Endodermal cell (in vitro differentiated cells): Measurements from ENCODE around the gene CDCA3. TPM values are rescaled to one million over a fixed set of nuclear protein-coding genes. Genes with fewer than 3 reads are reported as not detected.

ENCODE experiments used
- DNase-seq: peaks from one replicate; pipeline ENCODE4 v3.0.0-alpha.2; 2017
- H3K27ac ChIP-seq: 2 replicates; pipeline ENCODE4 v1.5.1; 2013; ENCODE audit warnings: mild to moderate bottlenecking, low read depth, low read length, moderate library complexity
- H3K27me3 ChIP-seq: 2 replicates; pipeline ENCODE4 v1.6.1; 2013; ENCODE audit warnings: mild to moderate bottlenecking, low read length, moderate library complexity; ENCODE audit not compliant: insufficient read depth, control insufficient read depth, poor library complexity, severe bottlenecking
- H3K36me3 ChIP-seq: 2 replicates; pipeline ENCODE4 v1.7.0; 2013; ENCODE audit warnings: mild to moderate bottlenecking, low read length, moderate library complexity; ENCODE audit not compliant: control insufficient read depth, insufficient read depth
- H3K4me1 ChIP-seq: one replicate; pipeline ENCODE4 v1.7.0; 2013; ENCODE audit warnings: low read length; ENCODE audit not compliant: control insufficient read depth, insufficient read depth
- H3K4me3 ChIP-seq: 2 replicates; pipeline ENCODE4 v1.5.1; 2013; ENCODE audit warnings: mild to moderate bottlenecking, low read length, moderate library complexity
- H3K9ac ChIP-seq: 2 replicates; pipeline ENCODE4 v1.6.1; 2013; ENCODE audit warnings: mild to moderate bottlenecking, low read length, moderate library complexity; ENCODE audit not compliant: poor library complexity, severe bottlenecking; ENCODE audit errors: extremely low read depth
- H3K9me3 ChIP-seq: 2 replicates; pipeline ENCODE4 v1.6.1; 2013; ENCODE audit warnings: mild to moderate bottlenecking, low read length, moderate library complexity; ENCODE audit not compliant: control insufficient read depth
- H3K27ac Mint-ChIP-seq: 2 replicates; pipeline ENCODE4 v1.8.0; 2020; ENCODE audit warnings: mixed read lengths
- H3K27me3 Mint-ChIP-seq: 2 replicates; pipeline ENCODE4 v1.8.0; 2021; ENCODE audit warnings: mild to moderate bottlenecking, mixed read lengths; ENCODE audit not compliant: insufficient read depth
- H3K36me3 Mint-ChIP-seq: 2 replicates; pipeline ENCODE4 v1.8.0; 2020; ENCODE audit warnings: low read depth, mixed read lengths
- H3K4me1 Mint-ChIP-seq: 2 replicates; pipeline ENCODE4 v1.8.0; 2020; ENCODE audit warnings: mixed read lengths
- H3K4me3 Mint-ChIP-seq: 2 replicates; pipeline ENCODE4 v1.8.0; 2020; ENCODE audit warnings: mild to moderate bottlenecking, moderate library complexity, mixed read lengths
- H3K9me3 Mint-ChIP-seq: 2 replicates; pipeline ENCODE4 v1.8.0; 2020; ENCODE audit warnings: mild to moderate bottlenecking, mixed read lengths
- WGBS, 2 experiments: methylation state at CpG; one replicate each; pipeline versions ENCODE4 v1.1.5 to v1.1.7; 2013; ENCODE audit warnings: missing lambda C conversion rate in 2 of 2, mixed read lengths in 1 of 2; ENCODE audit not compliant: insufficient coverage in 1 of 2, insufficient read length in 1 of 2; 5-methylcytosine and 5-hydroxymethylcytosine counted together
- total RNA-seq, 2 donors: library from RNA; stranded (reverse); fragmentation: NEBNext Ultra II Directional in 1 of 2; extraction: Animal tissue kit (Norgen Biotek cat#: 25700) in 1 of 2; gene quantifications; 2 replicates in 1 of 2; 3 replicates in 1 of 2; pipeline ENCODE4 v1.2.1, GENCODE V29; 2021
- TF ChIP-seq, protein P1 (sequence below): fragments of 200-600 bp; sonication (generic); conservative IDR thresholded peaks from 2 replicates; pipeline ENCODE4 v1.5.0; 2021; ENCODE audit warnings: antibody characterized with exemption, mild to moderate bottlenecking

Gene CDCA3
- total RNA-seq, 2 donors from 2014 or later: 53.1 to 63.9 TPM

DNA sequence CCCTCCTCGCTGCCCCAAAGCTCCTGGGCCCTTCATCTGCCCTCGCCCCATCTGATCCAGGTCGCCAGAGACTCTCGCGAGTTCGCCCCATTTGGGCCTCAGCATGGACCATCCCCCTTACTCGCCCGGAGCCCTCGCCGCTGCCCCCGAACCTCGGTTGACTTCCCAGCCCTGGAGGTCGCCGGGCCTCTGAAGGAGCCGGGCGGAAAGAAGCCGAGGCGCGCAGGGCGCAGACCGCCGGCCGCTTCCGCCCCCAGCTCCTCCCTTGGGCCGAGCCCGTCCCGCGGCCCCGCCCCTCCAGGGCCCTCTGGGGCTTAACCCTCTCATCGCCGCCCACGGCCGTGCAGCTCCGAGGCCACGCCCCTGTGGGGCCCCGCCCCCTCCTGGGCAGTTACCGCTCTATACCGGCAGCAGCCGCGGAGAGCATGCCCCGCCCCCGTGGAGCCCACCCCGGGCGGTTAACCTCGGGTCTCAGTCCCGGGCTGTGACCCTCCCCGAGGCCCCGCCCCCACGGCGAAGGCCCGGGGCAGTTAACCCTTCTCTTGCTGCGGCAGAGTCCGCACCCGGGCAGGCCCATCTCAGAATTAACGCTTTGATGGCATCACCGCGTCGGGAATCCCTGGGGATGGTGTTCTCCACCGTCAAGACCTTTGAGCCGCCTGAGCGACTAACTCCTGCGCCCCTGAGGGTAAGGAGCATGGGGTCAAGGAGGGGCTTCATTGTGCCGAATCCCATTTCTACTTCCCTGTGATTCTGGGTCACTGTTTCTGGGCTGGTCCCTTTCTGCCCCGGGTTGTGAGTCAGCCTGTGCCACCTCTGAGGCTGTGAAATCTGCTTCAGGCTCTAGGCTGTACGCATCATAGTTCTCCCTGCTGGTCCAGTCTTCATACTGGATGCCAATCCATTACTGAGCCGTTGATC lies 22.3 kb upstream of the CDCA3 start, which contains the start of gene SPSB2:
Gene SPSB2, minus strand, starts transcription at position 210 of the 921 bp plus-strand sequence. CDS start 402 bp downstream, outside the sequence.
- H3K27ac Mint-ChIP-seq: peak within 1 kb of the TSS; percentile 95
- 1 to 4% methylated on average over 23 to 66 of the region's 66 CpGs for WGBS, 2 experiments
- Histone ChIP-seq H3K9me3 (no peaks in the 10 kb centered on the region), H3K9ac (peak within 1 kb of the TSS; percentile 85), H3K4me1 (peaks cover 8% of the 10 kb centered on the region), H3K27me3 (no peaks in the 10 kb centered on the region), H3K36me3 (peaks cover 33% of the 10 kb centered on the region), H3K4me3 (peak within 1 kb of the TSS; percentile 88), H3K27ac (peak within 1 kb of the TSS; percentile 32)
- H3K9me3 Mint-ChIP-seq: no peaks in the 10 kb centered on the region
- TF ChIP-seq, protein P1, sequence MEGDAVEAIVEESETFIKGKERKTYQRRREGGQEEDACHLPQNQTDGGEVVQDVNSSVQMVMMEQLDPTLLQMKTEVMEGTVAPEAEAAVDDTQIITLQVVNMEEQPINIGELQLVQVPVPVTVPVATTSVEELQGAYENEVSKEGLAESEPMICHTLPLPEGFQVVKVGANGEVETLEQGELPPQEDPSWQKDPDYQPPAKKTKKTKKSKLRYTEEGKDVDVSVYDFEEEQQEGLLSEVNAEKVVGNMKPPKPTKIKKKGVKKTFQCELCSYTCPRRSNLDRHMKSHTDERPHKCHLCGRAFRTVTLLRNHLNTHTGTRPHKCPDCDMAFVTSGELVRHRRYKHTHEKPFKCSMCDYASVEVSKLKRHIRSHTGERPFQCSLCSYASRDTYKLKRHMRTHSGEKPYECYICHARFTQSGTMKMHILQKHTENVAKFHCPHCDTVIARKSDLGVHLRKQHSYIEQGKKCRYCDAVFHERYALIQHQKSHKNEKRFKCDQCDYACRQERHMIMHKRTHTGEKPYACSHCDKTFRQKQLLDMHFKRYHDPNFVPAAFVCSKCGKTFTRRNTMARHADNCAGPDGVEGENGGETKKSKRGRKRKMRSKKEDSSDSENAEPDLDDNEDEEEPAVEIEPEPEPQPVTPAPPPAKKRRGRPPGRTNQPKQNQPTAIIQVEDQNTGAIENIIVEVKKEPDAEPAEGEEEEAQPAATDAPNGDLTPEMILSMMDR: peak; percentile 11
- H3K36me3 Mint-ChIP-seq: peaks cover 44% of the 10 kb centered on the region
- no peaks in the 10 kb centered on the region for H3K27me3 Mint-ChIP-seq
- peak; percentile 100 for DNase-seq
- peaks cover 43% of the 10 kb centered on the region for H3K4me1 Mint-ChIP-seq
- H3K4me3 Mint-ChIP-seq: peak within 1 kb of the TSS; percentile 97

DNA sequence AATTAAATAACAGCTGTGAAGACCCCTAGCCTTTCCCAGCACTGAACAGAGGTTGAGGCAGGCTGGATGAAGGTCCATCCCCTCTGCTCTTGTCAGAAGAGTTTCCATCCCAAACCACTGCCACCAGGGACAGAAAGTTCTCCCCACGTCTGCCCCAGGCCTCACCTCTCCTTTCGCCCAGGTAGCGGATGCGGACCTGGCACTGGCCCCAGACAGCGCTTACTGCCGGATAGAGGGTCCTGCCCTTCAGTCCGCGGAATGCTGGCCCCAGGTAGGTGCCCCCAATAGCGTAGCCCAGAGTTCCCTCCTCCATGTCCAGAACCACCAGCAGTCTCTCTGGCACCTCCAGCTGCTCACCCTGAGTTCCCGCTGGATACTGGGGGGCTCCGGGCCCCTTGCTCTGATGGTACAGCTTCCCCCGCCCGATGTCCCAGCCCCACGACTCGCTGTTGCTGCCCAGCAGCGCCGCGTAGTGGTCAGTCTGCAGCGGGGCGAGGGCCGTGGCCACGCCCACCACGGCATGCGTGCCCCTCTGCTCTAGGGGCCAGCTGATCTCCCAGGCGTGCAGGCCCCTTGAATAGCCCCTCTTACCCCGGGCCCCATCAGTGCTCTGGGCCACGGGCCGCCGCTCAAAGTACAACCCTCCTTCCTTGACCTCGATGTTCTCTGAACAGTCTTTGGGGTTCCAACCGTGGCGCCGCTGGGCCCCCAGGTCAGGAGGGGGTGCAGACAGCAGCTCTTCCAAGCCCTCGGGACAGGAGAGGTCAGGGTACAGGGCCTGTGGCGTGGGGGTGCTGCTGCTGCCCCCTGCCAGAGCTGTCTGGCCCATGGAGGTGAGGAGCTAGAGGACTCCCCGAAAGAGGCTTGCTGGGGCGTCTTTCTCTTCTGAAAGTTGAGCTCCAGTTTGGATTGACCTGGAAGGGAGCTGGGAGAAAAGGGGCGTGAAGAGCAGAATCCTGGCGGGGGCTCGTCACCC lies 21.3 kb upstream of the CDCA3 start:
- no peaks in the 10 kb centered on the region for H3K9me3 Mint-ChIP-seq
- WGBS, 2 experiments: 8 to 15% methylated on average over 19 to 40 of the region's 40 CpGs
- peak overlapping the region; percentile 85 for H3K9ac ChIP-seq
- H3K27ac Mint-ChIP-seq: peak overlapping the region; percentile 95
- H3K36me3 Mint-ChIP-seq: peaks cover 44% of the 10 kb centered on the region
- DNase-seq: peak; percentile 99
- no peaks in the 10 kb centered on the region for H3K27me3 Mint-ChIP-seq
- TF ChIP-seq, protein P1: peak; percentile 100
- no peaks in the 10 kb centered on the region for H3K9me3 ChIP-seq
- H3K4me1 ChIP-seq: peaks cover 8% of the 10 kb centered on the region
- H3K27me3 ChIP-seq: no peaks in the 10 kb centered on the region
- H3K36me3 ChIP-seq: peaks cover 33% of the 10 kb centered on the region
- peaks cover 46% of the 10 kb centered on the region for H3K4me1 Mint-ChIP-seq
- H3K4me3 Mint-ChIP-seq: peak overlapping the region; percentile 97
- H3K4me3 ChIP-seq: peak overlapping the region; percentile 88
- peak overlapping the region; percentile 32 for H3K27ac ChIP-seq
